NK-92 (cell line): Measurements from ENCODE around the gene GSC2.
"Not testable (repeated sequence)": the region's sequence is repeated elsewhere in the genome, so short reads cannot be mapped to it uniquely, and the experiment has no call there.

Experiments
- DNase-seq: peaks from one replicate; lab custom pipeline; 2025; ENCODE audit not compliant: unreplicated experiment; lab: John Stamatoyannopoulos, UW

Gene GSC2

GRCh38 chr22:19156109-19156508, 6.0 kb upstream of the GSC2 start:
- DNase-seq, result not testable (repeated sequence)

- no peak for DNase-seq
These were observed 3.1 kb upstream of the GSC2 start for GRCh38 chr22:19152942-19153883.

GRCh38 chr22:19151329-19152191, 1.5 kb upstream of the GSC2 start:
- no peak for DNase-seq

GRCh38 chr22:19150482-19151328, 613 bp upstream of the GSC2 start:
- DNase-seq, result no peak

- DNase-seq, result no peak
These were observed 827 bp downstream of the GSC2 start for GRCh38 chr22:19149047-19149883.

GRCh38 chr22:19148417-19149046, 1.6 kb downstream of the GSC2 start:
- DNase-seq, result no peak

- DNase-seq, result no peak
These were observed 2.8 kb downstream of the GSC2 start for GRCh38 chr22:19147195-19147780.

- no peak for DNase-seq
These were observed 3.7 kb downstream of the GSC2 start for GRCh38 chr22:19146215-19146968.

- no peak for DNase-seq
These were observed 6.1 kb downstream of the GSC2 start for GRCh38 chr22:19143967-19144400.

GRCh38 chr22:19143212-19143611, 6.9 kb downstream of the GSC2 start:
- no peak for DNase-seq

GRCh38 chr22:19142394-19142793, 7.7 kb downstream of the GSC2 start:
- DNase-seq, result no peak

GRCh38 chr22:19139974-19140373, 10.1 kb downstream of the GSC2 start:
- no peak for DNase-seq

GRCh38 chr22:19139001-19139356, 11.1 kb downstream of the GSC2 start:
- DNase-seq, result no peak

GRCh38 chr22:19138217-19139000, 11.7 kb downstream of the GSC2 start:
- DNase-seq, result no peak

- no peak for DNase-seq
These were observed 12.5 kb downstream of the GSC2 start for GRCh38 chr22:19137384-19138216.

- no peak for DNase-seq
These were observed 13.2 kb downstream of the GSC2 start for GRCh38 chr22:19136915-19137314.

GRCh38 chr22:19134874-19135273, 15.2 kb downstream of the GSC2 start:
- no peak for DNase-seq
